Naive thymus-derived CD4-positive, alpha-beta T cell (primary cell): ENCODE data around the gene IGIP. TPM values are rescaled to one million over a fixed set of nuclear protein-coding genes. Genes with fewer than 3 reads are reported as not detected.

Experiments used
- ATAC-seq: fragments of 150-1000 bp; cut with Tn5 transposase; 2 replicates; pipeline ENCODE4 v1.10.0; 2021; ENCODE audit warnings: mild to moderate bottlenecking, moderate library complexity
- CTCF ChIA-PET: fragments of 350-600 bp; sonication (Branson Sonifier 250); formaldehyde crosslinking; loops from one replicate; lab custom pipeline; 2021; ENCODE audit warnings: antibody characterized with exemption; lab: Charles Lee
- POLR2A ChIA-PET: fragments of 350-600 bp; sonication (Branson Sonifier 250); formaldehyde crosslinking; loops from one replicate; lab custom pipeline; 2021; ENCODE audit warnings: antibody characterized with exemption, inconsistent platforms; lab: Charles Lee
- DNase-seq, 9 donors: peaks; one replicate each; pipeline versions ENCODE4 v3.0.0 to v3.0.0-alpha.2; 2020 to 2022; ENCODE audit warnings: mixed read lengths in 1 of 9
- H3K27ac ChIP-seq: one replicate; pipeline ENCODE4 v1.7.0; 2013; ENCODE audit warnings: mild to moderate bottlenecking, low read depth, low read length, moderate library complexity
- H3K27me3 ChIP-seq, 2 donors: one replicate each; pipeline ENCODE4 v1.7.0; 2013; ENCODE audit warnings: low read length in 2 of 2, mild to moderate bottlenecking in 2 of 2, moderate library complexity in 2 of 2; ENCODE audit not compliant: control insufficient read depth in 2 of 2, insufficient read depth in 2 of 2
- H3K36me3 ChIP-seq, 3 experiments: 1 replicate in 2 of 3; 2 replicates in 1 of 3; pipeline ENCODE4 v1.7.0; 2013; ENCODE audit warnings: low read length in 3 of 3, mild to moderate bottlenecking in 3 of 3, moderate library complexity in 1 of 3; ENCODE audit not compliant: insufficient read depth in 3 of 3, control insufficient read depth in 2 of 3
- H3K4me1 ChIP-seq, 2 donors: one replicate each; pipeline ENCODE4 v1.7.0; 2013; ENCODE audit warnings: low read length in 2 of 2, mild to moderate bottlenecking in 2 of 2, moderate library complexity in 1 of 2; ENCODE audit not compliant: control insufficient read depth in 2 of 2, insufficient read depth in 2 of 2
- H3K4me3 ChIP-seq: 2 replicates; pipeline ENCODE4 v1.7.0; 2013; ENCODE audit warnings: mild to moderate bottlenecking, low read length
- H3K9me3 ChIP-seq, 3 experiments: 1 replicate in 2 of 3; 2 replicates in 1 of 3; pipeline ENCODE4 v1.7.0; 2013; ENCODE audit warnings: low read length in 3 of 3; ENCODE audit not compliant: control insufficient read depth in 2 of 3
- H3K27ac Mint-ChIP-seq, 9 donors: one replicate each; pipeline ENCODE4 v1.8.0; 2020 to 2022; ENCODE audit warnings: mixed read lengths in 9 of 9, mild to moderate bottlenecking in 8 of 9, moderate library complexity in 5 of 9, inconsistent platforms in 2 of 9
- H3K27me3 Mint-ChIP-seq, 5 donors: one replicate each; pipeline ENCODE4 v1.8.0; 2021 to 2022; ENCODE audit warnings: mixed read lengths in 5 of 5, mild to moderate bottlenecking in 1 of 5
- H3K36me3 Mint-ChIP-seq, 5 donors: one replicate each; pipeline ENCODE4 v1.8.0; 2020 to 2022; ENCODE audit warnings: mixed read lengths in 5 of 5, mild to moderate bottlenecking in 3 of 5, inconsistent platforms in 1 of 5
- H3K4me1 Mint-ChIP-seq, 7 donors: one replicate each; pipeline ENCODE4 v1.8.0; 2020 to 2022; ENCODE audit warnings: mixed read lengths in 7 of 7, mild to moderate bottlenecking in 3 of 7, inconsistent platforms in 1 of 7
- H3K4me3 Mint-ChIP-seq, 10 donors: one replicate each; pipeline ENCODE4 v1.8.0; 2020 to 2022; ENCODE audit warnings: mild to moderate bottlenecking in 10 of 10, mixed read lengths in 10 of 10, moderate library complexity in 6 of 10, inconsistent platforms in 2 of 10
- H3K9me3 Mint-ChIP-seq, 11 donors: one replicate each; pipeline ENCODE4 v1.8.0; 2020 to 2022; ENCODE audit warnings: mixed read lengths in 11 of 11, mild to moderate bottlenecking in 4 of 11, inconsistent platforms in 1 of 11, moderate library complexity in 1 of 11
- intact Hi-C, 2 donors: fragments of 100-400 bp; cut with micrococcal nuclease; formaldehyde crosslinking; loops; one replicate each; pipeline ENCODE4 v1.15.1; 2023
- polyA plus RNA-seq, 2 donors: library from polyadenylated mRNA; unstranded; fragments of 300-500 nt; fragmentation: Illumina TruSeq; gene quantifications; one replicate each; pipeline ENCODE4 v1.2.3, GENCODE V29; 2021
- total RNA-seq, 6 experiments: library from RNA in 5 of 6; stranded (reverse) in 5 of 6; gene quantifications; 1 replicate in 5 of 6; 2 replicates in 1 of 6; pipeline ENCODE4 v1.2.3 and lab custom pipeline; 2021 to 2026

The IGIP gene
- total and polyA plus RNA-seq, 7 experiments from 2014 or later: 0.59 to 15.4 (median 4.7) TPM

DNA sequence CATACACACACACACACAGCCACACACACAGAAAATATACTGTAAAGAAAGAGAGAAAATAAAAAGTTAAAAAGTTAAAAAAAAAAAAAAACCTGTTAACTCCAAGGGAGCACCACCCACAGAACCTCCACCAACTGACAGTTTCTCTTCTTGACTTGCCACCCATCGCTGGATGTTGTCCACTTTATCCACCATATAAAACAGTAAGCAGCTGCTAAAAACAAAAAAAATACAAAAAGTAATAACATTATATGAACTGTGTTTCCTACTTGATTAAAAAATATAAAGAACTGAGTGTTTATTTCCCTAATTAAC is 10.6 kb upstream of the IGIP start:
- DNase-seq (no peak), ATAC-seq (no peak)
- peak overlapping the region; percentile 89 for H3K27ac ChIP-seq
- ChIA-PET POLR2A (interaction anchor here (0.7 to 8.1 kb wide), 9 partner anchors 9 to 266 kb away, joined by 3 to 60 read pairs (median 7); partner anchors contain the start of gene CYSTM1), CTCF (interaction anchor here (0.6 to 5.2 kb wide), 6 partner anchors 9 to 934 kb away, joined by 3 to 30 read pairs (median 3); no protein-coding TSS in a partner anchor)
- peak overlapping the region; percentile 65 for H3K4me3 ChIP-seq
- peaks cover 0 to 4% (median 0%) of the 10 kb centered on the region in 3 experiments for H3K36me3 ChIP-seq
- peak overlapping the region; percentile 86 to 97 (median 94) for H3K4me3 Mint-ChIP-seq
- H3K36me3 Mint-ChIP-seq: peaks cover 0 to 4% (median 0%) of the 10 kb centered on the region in 5 donors
- peaks cover 41 to 47% of the 10 kb centered on the region in 2 donors for H3K4me1 ChIP-seq
- peaks cover 44 to 85% (median 65%) of the 10 kb centered on the region in 7 donors for H3K4me1 Mint-ChIP-seq
- H3K27ac Mint-ChIP-seq: peak overlapping the region in 8 of 9 donors; percentile 77 to 95 (median 90)
- H3K9me3 ChIP-seq: no peaks in the 10 kb centered on the region
- H3K27me3 ChIP-seq: peaks cover 0 to 4% of the 10 kb centered on the region in 2 donors
- peaks cover 0 to 34% (median 0%) of the 10 kb centered on the region in 5 donors for H3K27me3 Mint-ChIP-seq
- intact Hi-C loops: loop anchor here (1.0 to 10.0 kb wide), 7 partner anchors 8 to 1760 kb away; partner anchors contain the start of genes ANKHD1 (in 1 of the 2), EGR1 (in 1 of the 2), HBEGF (in 1 of the 2) and KDM3B (in 1 of the 2)
- H3K9me3 Mint-ChIP-seq: peaks cover 0 to 4% (median 0%) of the 10 kb centered on the region in 11 donors

DNA sequence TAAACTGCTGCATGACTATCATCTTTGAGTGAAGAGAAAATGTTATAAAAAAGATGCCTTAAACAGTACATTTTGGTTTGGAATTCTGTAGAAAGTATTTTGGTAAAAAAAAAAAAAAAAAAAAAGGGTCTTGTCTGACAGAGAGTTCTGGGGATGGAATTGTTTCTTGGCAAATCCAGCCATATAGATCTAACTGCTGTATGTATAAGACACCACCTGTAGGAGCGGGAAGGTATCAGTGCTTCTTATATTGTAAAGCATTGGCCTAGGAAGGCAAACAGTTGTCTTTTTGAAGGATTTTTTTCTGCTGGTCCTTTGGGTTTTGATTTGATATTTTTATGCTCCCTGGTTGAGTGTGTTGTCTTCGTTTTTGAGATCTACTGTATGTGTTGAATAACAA is 9.0 kb upstream of the IGIP start:
- H3K4me1 Mint-ChIP-seq: peaks cover 40 to 82% (median 62%) of the 10 kb centered on the region in 7 donors
- ATAC-seq: no peak
- H3K4me1 ChIP-seq: peaks cover 41 to 42% of the 10 kb centered on the region in 2 donors
- peak overlapping the region in 3 of 9 donors; percentile 25 to 38 (median 28) for H3K27ac Mint-ChIP-seq
- ChIA-PET CTCF (interaction anchor here (0.7 to 5.0 kb wide), 4 partner anchors 27 to 597 kb away, joined by 3 to 39 read pairs (median 4); no protein-coding TSS in a partner anchor), POLR2A (interaction anchor here (0.6 to 8.1 kb wide), 6 partner anchors 11 to 269 kb away, joined by 3 to 60 read pairs (median 3); no protein-coding TSS in a partner anchor)
- peak overlapping the region in 8 of 10 donors; percentile 1 to 94 (median 61) for H3K4me3 Mint-ChIP-seq
- H3K27me3 Mint-ChIP-seq: peaks cover 0 to 21% (median 0%) of the 10 kb centered on the region in 5 donors
- H3K4me3 ChIP-seq: no peak overlapping the region
- no peak overlapping the region for H3K27ac ChIP-seq
- no peaks in the 10 kb centered on the region for H3K27me3 ChIP-seq
- peaks cover 0 to 4% (median 0%) of the 10 kb centered on the region in 3 experiments for H3K36me3 ChIP-seq
- no peaks in the 10 kb centered on the region for H3K9me3 ChIP-seq
- H3K9me3 Mint-ChIP-seq: peaks cover 0 to 4% (median 0%) of the 10 kb centered on the region in 11 donors
- intact Hi-C loops: loop anchor here (10.0 kb wide), 4 partner anchors 228 to 1762 kb away; partner anchors contain the start of genes EGR1 (in 1 of the 2), HBEGF (in 1 of the 2), KDM3B (in 1 of the 2) and ZMAT2 (in 1 of the 2)
- peaks cover 0 to 4% (median 0%) of the 10 kb centered on the region in 5 donors for H3K36me3 Mint-ChIP-seq
- no peak for DNase-seq

DNA sequence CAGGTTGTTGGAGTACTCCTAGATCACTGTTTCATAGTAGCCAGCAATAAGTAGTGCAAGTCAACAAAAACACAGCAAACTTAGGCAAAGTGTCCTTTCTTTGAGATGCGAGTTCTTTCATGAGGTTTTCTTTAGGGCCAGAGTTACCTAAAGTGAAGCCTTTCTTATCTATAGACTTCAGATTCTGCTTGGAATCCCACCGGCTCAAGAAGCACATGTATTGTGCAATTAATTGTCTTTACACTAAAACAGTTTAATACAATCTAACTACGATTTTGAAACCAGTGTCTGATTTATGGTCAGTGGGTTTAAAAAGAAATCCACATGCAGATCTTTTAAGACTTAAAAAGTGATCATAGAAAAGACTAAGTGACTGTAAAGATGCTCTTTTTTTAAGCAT is 8.2 kb upstream of the IGIP start:
- H3K4me3 Mint-ChIP-seq: peak overlapping the region in 6 of 10 donors; percentile 6 to 94 (median 61)
- intact Hi-C loops: loop anchor here (10.0 kb wide), 4 partner anchors 227 to 1763 kb away; partner anchors contain the start of genes EGR1 (in 1 of the 2), HBEGF (in 1 of the 2), KDM3B (in 1 of the 2) and ZMAT2 (in 1 of the 2)
- no peaks in the 10 kb centered on the region for H3K9me3 ChIP-seq
- H3K27me3 Mint-ChIP-seq: peaks cover 0 to 13% (median 0%) of the 10 kb centered on the region in 5 donors
- H3K4me1 ChIP-seq: peaks cover 34 to 38% of the 10 kb centered on the region in 2 donors
- no peak overlapping the region for H3K27ac ChIP-seq
- ATAC-seq: no peak
- no peak overlapping the region for H3K4me3 ChIP-seq
- H3K27me3 ChIP-seq: no peaks in the 10 kb centered on the region
- H3K9me3 Mint-ChIP-seq: peaks cover 0 to 4% (median 0%) of the 10 kb centered on the region in 11 donors
- H3K36me3 Mint-ChIP-seq: peaks cover 0 to 4% (median 0%) of the 10 kb centered on the region in 5 donors
- peaks cover 0 to 4% (median 0%) of the 10 kb centered on the region in 3 experiments for H3K36me3 ChIP-seq
- peaks cover 37 to 82% (median 61%) of the 10 kb centered on the region in 7 donors for H3K4me1 Mint-ChIP-seq
- no peak for DNase-seq
- peak overlapping the region in 2 of 9 donors; percentile 28 to 52 for H3K27ac Mint-ChIP-seq
- ChIA-PET CTCF (interaction anchor here (0.7 to 5.0 kb wide), 6 partner anchors 15 to 331 kb away, joined by 3 to 39 read pairs (median 3); no protein-coding TSS in a partner anchor), POLR2A (interaction anchor here (0.6 to 8.1 kb wide), 5 partner anchors 12 to 270 kb away, joined by 3 to 60 read pairs (median 3); no protein-coding TSS in a partner anchor)

DNA sequence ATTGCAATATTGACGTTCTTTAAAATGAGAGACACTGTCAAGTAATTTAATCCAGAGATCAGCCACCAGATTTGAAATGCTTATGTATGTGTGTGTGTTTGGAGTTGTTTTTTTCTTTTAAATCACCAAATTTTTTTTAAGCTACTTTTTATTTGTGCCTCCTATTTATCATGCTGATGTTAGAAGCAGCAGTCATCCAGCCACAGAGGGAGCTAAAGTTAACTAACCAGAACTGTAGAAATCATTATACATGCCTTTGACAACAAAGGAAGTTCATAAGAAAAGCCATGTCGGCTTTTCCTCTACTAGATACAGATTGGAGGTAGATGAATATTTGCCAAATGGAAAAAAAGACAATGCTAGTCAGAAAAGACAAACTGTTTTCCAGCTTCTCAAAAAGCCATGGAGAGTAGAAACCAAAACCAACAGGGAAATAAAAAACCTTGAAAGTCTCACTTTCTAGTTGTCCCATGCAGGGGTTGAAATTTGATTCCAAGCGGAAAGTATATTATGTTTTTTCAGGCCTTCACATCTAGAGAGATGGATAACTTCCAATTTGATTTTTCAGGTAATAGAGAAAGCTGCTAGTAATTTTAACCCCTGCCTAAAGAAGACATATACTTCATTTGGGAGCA is 7.3 kb upstream of the IGIP start:
- Histone ChIP-seq H3K9me3 (no peaks in the 10 kb centered on the region), H3K36me3 (peaks cover 0 to 4% (median 0%) of the 10 kb centered on the region in 3 experiments), H3K27me3 (no peaks in the 10 kb centered on the region), H3K4me1 (peaks cover 28 to 33% of the 10 kb centered on the region in 2 donors), H3K4me3 (no peak overlapping the region), H3K27ac (no peak overlapping the region)
- ChIA-PET POLR2A (interaction anchor here (0.9 to 8.1 kb wide), 3 partner anchors 13 to 25 kb away, joined by 3 to 60 read pairs (median 7); no protein-coding TSS in a partner anchor), CTCF (interaction anchor here (0.5 to 5.0 kb wide), 8 partner anchors 9 to 575 kb away, joined by 3 to 39 read pairs (median 4); no protein-coding TSS in a partner anchor)
- peaks cover 0 to 5% (median 0%) of the 10 kb centered on the region in 5 donors for H3K27me3 Mint-ChIP-seq
- no peak for ATAC-seq
- H3K4me1 Mint-ChIP-seq: peaks cover 37 to 82% (median 62%) of the 10 kb centered on the region in 7 donors
- peaks cover 0 to 4% (median 0%) of the 10 kb centered on the region in 11 donors for H3K9me3 Mint-ChIP-seq
- intact Hi-C loops: loop anchor here (1.0 to 10.0 kb wide), 6 partner anchors 13 to 1764 kb away; partner anchors contain the start of genes EGR1 (in 1 of the 2), HBEGF (in 1 of the 2), KDM3B (in 1 of the 2) and ZMAT2 (in 1 of the 2)
- peaks cover 0 to 4% (median 0%) of the 10 kb centered on the region in 5 donors for H3K36me3 Mint-ChIP-seq
- peak overlapping the region in 3 of 9 donors; percentile 1 to 34 (median 5) for H3K27ac Mint-ChIP-seq
- peak overlapping the region in 6 of 10 donors; percentile 5 to 94 (median 58) for H3K4me3 Mint-ChIP-seq
- DNase-seq: peak in 2 of 9 donors; percentile 16 to 22

DNA sequence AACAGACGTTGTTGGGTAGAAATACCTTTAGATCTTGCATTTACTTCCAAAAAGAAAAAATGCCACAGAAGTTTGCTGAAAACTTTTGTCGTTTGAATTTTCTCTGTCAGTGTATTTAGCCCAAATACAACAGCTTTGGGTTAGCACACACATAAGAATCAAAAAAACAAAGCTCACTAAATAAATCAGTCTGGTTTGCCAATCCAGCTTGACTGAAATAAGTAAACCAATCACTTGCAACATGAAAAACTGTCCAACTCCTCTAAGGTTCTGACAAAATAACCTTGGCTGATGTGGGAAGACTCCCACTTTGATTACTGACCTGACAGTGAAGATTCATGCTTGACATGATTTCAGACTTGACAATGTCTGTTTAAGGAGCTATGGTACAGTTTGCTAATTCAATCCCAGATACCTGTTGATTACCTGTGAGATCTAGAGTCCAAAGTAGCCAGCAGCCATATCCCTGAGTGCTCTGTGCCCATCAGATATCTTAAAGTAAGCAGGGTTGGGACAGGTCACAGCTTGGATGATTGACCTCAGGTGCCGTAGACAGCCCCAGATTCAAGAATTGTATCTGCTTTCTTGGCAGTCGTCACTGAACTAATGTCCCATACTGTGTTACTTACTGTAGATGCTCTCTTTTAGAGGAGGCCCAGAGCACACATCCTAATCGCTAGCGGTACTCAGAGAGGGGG is 727 bp downstream of the IGIP start:
- no peak overlapping the region for H3K27ac ChIP-seq
- DNase-seq (no peak), ATAC-seq (no peak)
- CTCF ChIA-PET: interaction anchor here (0.8 to 1.1 kb wide), 2 partner anchors 8 to 22 kb away, joined by 3 read pairs; no protein-coding TSS in a partner anchor
- Mint-ChIP-seq H3K27ac (no peak overlapping the region), H3K36me3 (no peaks in the 10 kb centered on the region), H3K4me3 (no peak overlapping the region), H3K4me1 (peaks cover 14 to 67% (median 51%) of the 10 kb centered on the region in 7 donors), H3K9me3 (no peaks in the 10 kb centered on the region), H3K27me3 (peaks cover 0 to 11% (median 0%) of the 10 kb centered on the region in 5 donors)
- intact Hi-C loops: no loop called here
- H3K4me1 ChIP-seq: peaks cover 0 to 3% of the 10 kb centered on the region in 2 donors
- H3K4me3 ChIP-seq: no peak overlapping the region
- H3K9me3 ChIP-seq: no peaks in the 10 kb centered on the region
- H3K36me3 ChIP-seq: no peaks in the 10 kb centered on the region
- H3K27me3 ChIP-seq: no peaks in the 10 kb centered on the region
- POLR2A ChIA-PET: interaction anchor here (0.6 kb wide), 1 partner anchor 45 kb away, joined by 3 read pairs; no protein-coding TSS in a partner anchor
